Esophagus squamous epithelium (tissue), 5 donors: ENCODE results near the gene CERKL. TPM values are rescaled to one million over a fixed set of nuclear protein-coding genes. Genes with fewer than 3 reads are reported as not detected.

Source experiments
- DNase-seq: peaks from one replicate; lab custom pipeline; 2025; lab: John Stamatoyannopoulos, UW
- H3K27ac ChIP-seq, 4 donors: fragments of 200-600 bp; sonication (generic); one replicate each; pipeline ENCODE4 v1.5.1; 2016 to 2019; ENCODE audit warnings: mild to moderate bottlenecking in 1 of 4
- H3K27me3 ChIP-seq, 4 donors: fragments of 200-600 bp; sonication (generic); 1 replicate in 3 of 4; 2 replicates in 1 of 4; pipeline versions ENCODE4 v1.5.1 to v1.6.0; 2017 to 2021; ENCODE audit warnings: antibody characterized with exemption in 1 of 4
- H3K36me3 ChIP-seq, 3 donors: fragments of 200-600 bp; sonication (generic); one replicate each; pipeline ENCODE4 v1.5.1; 2016 to 2019
- H3K4me1 ChIP-seq, 3 donors: fragments of 200-600 bp; sonication (generic); one replicate each; pipeline ENCODE4 v1.5.1; 2017 to 2019
- H3K4me3 ChIP-seq, 4 donors: fragments of 200-600 bp; sonication (generic); 1 replicate in 3 of 4; 2 replicates in 1 of 4; pipeline ENCODE4 v1.5.1; 2016 to 2019; ENCODE audit warnings: mild to moderate bottlenecking in 2 of 4, moderate library complexity in 1 of 4
- H3K9me3 ChIP-seq, 3 donors: fragments of 200-600 bp; sonication (generic); one replicate each; pipeline ENCODE4 v1.5.1; 2016 to 2019
- CTCF ChIP-seq, 6 experiments: fragments of 450-650 bp in 4 of 6; fragments of 200-600 bp in 2 of 6; sonication (generic) in 2 of 6; IDR thresholded peaks; one replicate each; pipeline ENCODE4 v1.5.1; 2016 to 2019; ENCODE audit warnings: antibody characterized with exemption in 6 of 6, mild to moderate bottlenecking in 4 of 6, moderate library complexity in 4 of 6
- POLR2A ChIP-seq, 4 donors: fragments of 450-650 bp; IDR thresholded peaks; one replicate each; pipeline ENCODE4 v1.6.1; 2017; ENCODE audit warnings: antibody characterized with exemption in 4 of 4, mild to moderate bottlenecking in 4 of 4, moderate library complexity in 3 of 4
- WGBS, 2 donors: methylation state at CpG; one replicate each; pipeline ENCODE4 v1.1.5; 2018; 5-methylcytosine and 5-hydroxymethylcytosine counted together
- intact Hi-C: fragments of 100-400 bp; cut with DNase I; formaldehyde crosslinking; loops from one replicate; pipeline ENCODE4 v1.15.0; 2022
- total RNA-seq, 4 donors: library from RNA; depleted of rRNA; stranded (reverse); fragments of >200 nt; gene quantifications; one replicate each; pipeline ENCODE4 v1.1.0, GENCODE V29; 2016
- donor health status: DM: yes; HTN: yes; CAD: no.

The CERKL gene
- total RNA-seq, 4 donors from 2014 or later = 0.15 TPM; not detected in 3

- H3K9me3 ChIP-seq = no peaks in the 10 kb centered on the region
- DNase-seq = no peak
- intact Hi-C loops = no loop called here
- H3K27ac ChIP-seq = no peak overlapping the region
- TF ChIP-seq CTCF (IDR thresholded peaks at IDR 0.05) = no peak
- no peak for TF ChIP-seq POLR2A (IDR thresholded peaks at IDR 0.05)
- 5 to 8% methylated on average over 12 to 39 of the region's 85 CpGs for WGBS, 2 donors
- H3K36me3 ChIP-seq = no peaks in the 10 kb centered on the region
- H3K27me3 ChIP-seq = peaks cover 31 to 100% (median 49%) of the 10 kb centered on the region in 4 donors
- H3K4me1 ChIP-seq = peaks cover 15 to 41% (median 15%) of the 10 kb centered on the region in 3 donors
- peak overlapping the region in 2 of 4 donors; percentile 9 to 52 for H3K4me3 ChIP-seq
These were observed 26.9 kb upstream of the CERKL start for GRCh38 chr2:181683518-181684453.

- Histone ChIP-seq H3K4me3 (peak overlapping the region in 2 of 4 donors; percentile 9 to 52), H3K27me3 (peaks cover 31 to 100% (median 56%) of the 10 kb centered on the region in 4 donors), H3K36me3 (no peaks in the 10 kb centered on the region), H3K9me3 (peaks cover 0 to 4% (median 0%) of the 10 kb centered on the region in 3 donors), H3K4me1 (peaks cover 15 to 41% (median 15%) of the 10 kb centered on the region in 3 donors), H3K27ac (no peak overlapping the region)
- no peak for TF ChIP-seq POLR2A (IDR thresholded peaks at IDR 0.05)
- no peak for TF ChIP-seq CTCF (IDR thresholded peaks at IDR 0.05)
- no peak for DNase-seq
- WGBS, 2 donors = 8 to 24% methylated on average over 9 to 26 of the region's 42 CpGs
- intact Hi-C loops = no loop called here
These were observed 26.1 kb upstream of the CERKL start for GRCh38 chr2:181682795-181683517.

- peaks cover 15 to 41% (median 15%) of the 10 kb centered on the region in 3 donors for H3K4me1 ChIP-seq
- no peaks in the 10 kb centered on the region for H3K36me3 ChIP-seq
- H3K9me3 ChIP-seq = peaks cover 0 to 4% (median 0%) of the 10 kb centered on the region in 3 donors
- peaks cover 31 to 100% (median 59%) of the 10 kb centered on the region in 4 donors for H3K27me3 ChIP-seq
- TF ChIP-seq CTCF (IDR thresholded peaks at IDR 0.05) (no peak), POLR2A (IDR thresholded peaks at IDR 0.05) (no peak)
- no peak overlapping the region for H3K4me3 ChIP-seq
- intact Hi-C loops = no loop called here
- no peak for DNase-seq
- WGBS, 2 donors = 14 to 16% methylated on average over 16 to 24 of the region's 24 CpGs
- no peak overlapping the region for H3K27ac ChIP-seq
These were observed 25.3 kb upstream of the CERKL start for GRCh38 chr2:181682026-181682789.

- 5 to 8% methylated on average over 25 to 33 of the region's 38 CpGs for WGBS, 2 donors
- peaks cover 31 to 97% (median 59%) of the 10 kb centered on the region in 4 donors for H3K27me3 ChIP-seq
- TF ChIP-seq POLR2A (IDR thresholded peaks at IDR 0.05) (no peak), CTCF (IDR thresholded peaks at IDR 0.05) (no peak)
- no peak for DNase-seq
- peak overlapping the region in 1 of 4 donors; percentile 46 for H3K4me3 ChIP-seq
- intact Hi-C loops = no loop called here
- peaks cover 0 to 4% (median 0%) of the 10 kb centered on the region in 3 donors for H3K9me3 ChIP-seq
- no peak overlapping the region for H3K27ac ChIP-seq
- H3K36me3 ChIP-seq = no peaks in the 10 kb centered on the region
- peaks cover 15 to 41% (median 15%) of the 10 kb centered on the region in 3 donors for H3K4me1 ChIP-seq
These were observed 24.3 kb upstream of the CERKL start for GRCh38 chr2:181680937-181681811.
